ENCODE results near the gene SPON2. TPM values are rescaled to one million over a fixed set of nuclear protein-coding genes. Genes with fewer than 3 reads are reported as not detected.

SPON2 gene
- total RNA-seq, 1 experiment from 2014 or later, result 2.3 TPM

GRCh38 chr4:1194010-1194900, 21.9 kb upstream of the SPON2 start:
- Histone ChIP-seq H3K23me2 (ENCODE audit: insufficient read length, low read depth, low read length, poor library complexity, severe bottlenecking) (no peaks in the 10 kb centered on the region), H4K20me1 (ENCODE audit: control insufficient read depth, insufficient read depth, insufficient read length) (no peaks in the 10 kb centered on the region), H3K27ac (ENCODE audit: insufficient read length, low read depth, low read length) (no peak overlapping the region), H3K56ac (ENCODE audit: insufficient read length, low read depth, low read length) (no peak overlapping the region), H3K4me2 (ENCODE audit: insufficient read depth, insufficient read length, low read length) (no peak overlapping the region), H3K79me1 (ENCODE audit: insufficient read depth, low read depth, low read length, poor library complexity, severe bottlenecking) (no peaks in the 10 kb centered on the region), H3K23ac (ENCODE audit: insufficient read length, low read depth, low read length) (no peak overlapping the region), H4K8ac (replicated peaks; ENCODE audit: insufficient read length, low read depth, low read length) (no peak overlapping the region), H2AK5ac (ENCODE audit: insufficient read length, low read length) (no peak overlapping the region), H3K18ac (ENCODE audit: insufficient read length, low read depth, low read length) (no peak overlapping the region), H3K4ac (ENCODE audit: low read depth, low read length) (no peak overlapping the region), H3K79me2 (ENCODE audit: insufficient read depth, low read length) (no peaks in the 10 kb centered on the region), H3K4me1 (ENCODE audit: insufficient read depth, low read length) (no peaks in the 10 kb centered on the region), H3K9ac (ENCODE audit: extremely low read depth, insufficient read length, low read length) (no peak overlapping the region), H4K5ac (ENCODE audit: insufficient read length, low read depth, low read length) (no peak overlapping the region), H2BK5ac (ENCODE audit: insufficient read length, low read length) (no peak overlapping the region), H3K14ac (ENCODE audit: insufficient read depth, low read length) (no peak overlapping the region), H4K91ac (ENCODE audit: insufficient read length, low read depth, low read length) (no peak overlapping the region), H2BK120ac (ENCODE audit: low read depth, low read length, poor library complexity, severe bottlenecking) (no peak overlapping the region), H3T11ph (ENCODE audit: low read length) (no peak overlapping the region), H2BK20ac (ENCODE audit: low read depth, low read length, poor library complexity, severe bottlenecking) (no peak overlapping the region), H2BK15ac (ENCODE audit: low read depth, low read length) (no peak overlapping the region), H3K27me3 (ENCODE audit: insufficient read depth, low read length) (no peaks in the 10 kb centered on the region), H3K9me3 (ENCODE audit: control insufficient read depth, low read depth, low read length) (no peaks in the 10 kb centered on the region), H2BK12ac (ENCODE audit: insufficient read length, low read depth, low read length) (no peak overlapping the region), H2AFZ (ENCODE audit: low read length) (no peak overlapping the region)
- no peak for TF ChIP-seq CTCF (conservative IDR thresholded peaks at IDR 0.05)
- Mint-ChIP-seq H3K9me3 (peaks cover 0 to 6% of the 10 kb centered on the region in 2 experiments; a peak in 1 of 5 replicates), H3K4me1 (no peaks in the 10 kb centered on the region), H3K27ac (no peak overlapping the region), H3K27me3 (ENCODE audit: low read depth) (peaks cover 15% of the 10 kb centered on the region), H3K4me3 (no peak overlapping the region), H3K36me3 (ENCODE audit: insufficient read depth in 1 of 3, low read depth in 3 of 3) (no peaks in the 10 kb centered on the region; a peak in 1 of 7 replicates)
- no CpG with 5 or more reads among the region's 52 CpGs for WGBS (ENCODE audit: extremely low coverage, insufficient read length, low lambda C conversion rate)
- peak; percentile 62 for DNase-seq

Measured in H9 (cell line).